ENCODE results near the gene PTGFRN.
"Not testable (repeated sequence)": the region's sequence is repeated elsewhere in the genome, so short reads cannot be mapped to it uniquely, and the experiment has no call there.

Gene PTGFRN

GRCh38 chr1:116931016-116931918, 21.6 kb downstream of the PTGFRN start:
- Histone ChIP-seq H3K4me3 (ENCODE audit: low read depth, low read length) (no peak overlapping the region), H3K27me3 (ENCODE audit: control insufficient read depth, insufficient read depth, low read length) (no peaks in the 10 kb centered on the region), H3K9ac (ENCODE audit: low read length) (no peak overlapping the region), H3K9me3 (ENCODE audit: control insufficient read depth, insufficient read depth, low read depth, low read length) (no peaks in the 10 kb centered on the region), H3K27ac (ENCODE audit: low read depth, low read length) (no peak overlapping the region), H3K4me1 (ENCODE audit: control insufficient read depth, insufficient read depth, low read length) (no peaks in the 10 kb centered on the region), H3K36me3 (ENCODE audit: control insufficient read depth, insufficient read depth, low read length) (0 out of 2 replicates have a peak, but pooled peaks cover 3% of the 10 kb centered on the region)

GRCh38 chr1:116933606-116934515, 24.1 kb downstream of the PTGFRN start:
- Histone ChIP-seq H3K27me3 (ENCODE audit: control insufficient read depth, insufficient read depth, low read length) (no peaks in the 10 kb centered on the region), H3K36me3 (ENCODE audit: control insufficient read depth, insufficient read depth, low read length) (0 out of 2 replicates have a peak, but pooled peaks cover under 1% of the 10 kb centered on the region), H3K9ac (ENCODE audit: low read length) (no peak overlapping the region), H3K4me1 (ENCODE audit: control insufficient read depth, insufficient read depth, low read length) (no peaks in the 10 kb centered on the region), H3K4me3 (ENCODE audit: low read depth, low read length) (no peak overlapping the region), H3K27ac (ENCODE audit: low read depth, low read length) (no peak overlapping the region), H3K9me3 (ENCODE audit: control insufficient read depth, insufficient read depth, low read depth, low read length) (no peaks in the 10 kb centered on the region)

GRCh38 chr1:116934586-116935207, 25.0 kb downstream of the PTGFRN start:
- no peaks in the 10 kb centered on the region for H3K9me3 ChIP-seq (ENCODE audit: control insufficient read depth, insufficient read depth, low read depth, low read length)
- no peak overlapping the region for H3K27ac ChIP-seq (ENCODE audit: low read depth, low read length)
- no peaks in the 10 kb centered on the region for H3K4me1 ChIP-seq (ENCODE audit: control insufficient read depth, insufficient read depth, low read length)
- no peaks in the 10 kb centered on the region for H3K36me3 ChIP-seq (ENCODE audit: control insufficient read depth, insufficient read depth, low read length)
- no peak overlapping the region for H3K9ac ChIP-seq (ENCODE audit: low read length)
- no peaks in the 10 kb centered on the region for H3K27me3 ChIP-seq (ENCODE audit: control insufficient read depth, insufficient read depth, low read length)
- H3K4me3 ChIP-seq (ENCODE audit: low read depth, low read length), result no peak overlapping the region

DNA sequence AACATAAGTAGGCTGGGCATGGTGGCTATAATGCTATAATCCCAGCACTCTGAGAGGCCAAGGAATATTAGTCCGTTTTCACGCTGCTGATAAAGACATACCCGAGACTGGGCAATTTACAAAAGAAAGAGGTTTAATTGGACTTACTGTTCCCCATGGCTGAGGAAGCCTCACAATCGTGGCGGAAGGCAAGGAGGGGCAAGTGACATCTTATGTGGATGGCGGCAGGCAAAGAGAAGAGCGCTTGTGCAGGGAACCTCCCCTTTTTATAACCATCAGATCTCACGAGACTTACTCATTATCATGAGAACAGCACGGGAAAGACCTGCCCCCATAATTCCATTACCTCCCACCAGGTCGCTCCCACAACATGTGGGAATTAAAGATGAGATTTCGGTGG, 28.5 kb downstream of the PTGFRN start:
- Histone ChIP-seq H3K9me3 (ENCODE audit: control insufficient read depth, insufficient read depth, low read depth, low read length) (no peaks in the 10 kb centered on the region), H3K4me1 (ENCODE audit: control insufficient read depth, insufficient read depth, low read length) (peaks cover 11% of the 10 kb centered on the region), H3K4me3 (ENCODE audit: low read depth, low read length) (no peak overlapping the region), H3K27me3 (ENCODE audit: control insufficient read depth, insufficient read depth, low read length) (no peaks in the 10 kb centered on the region), H3K27ac (ENCODE audit: low read depth, low read length) (no peak overlapping the region), H3K9ac (ENCODE audit: low read length) (no peak overlapping the region), H3K36me3 (ENCODE audit: control insufficient read depth, insufficient read depth, low read length) (peaks cover 19% of the 10 kb centered on the region)

DNA sequence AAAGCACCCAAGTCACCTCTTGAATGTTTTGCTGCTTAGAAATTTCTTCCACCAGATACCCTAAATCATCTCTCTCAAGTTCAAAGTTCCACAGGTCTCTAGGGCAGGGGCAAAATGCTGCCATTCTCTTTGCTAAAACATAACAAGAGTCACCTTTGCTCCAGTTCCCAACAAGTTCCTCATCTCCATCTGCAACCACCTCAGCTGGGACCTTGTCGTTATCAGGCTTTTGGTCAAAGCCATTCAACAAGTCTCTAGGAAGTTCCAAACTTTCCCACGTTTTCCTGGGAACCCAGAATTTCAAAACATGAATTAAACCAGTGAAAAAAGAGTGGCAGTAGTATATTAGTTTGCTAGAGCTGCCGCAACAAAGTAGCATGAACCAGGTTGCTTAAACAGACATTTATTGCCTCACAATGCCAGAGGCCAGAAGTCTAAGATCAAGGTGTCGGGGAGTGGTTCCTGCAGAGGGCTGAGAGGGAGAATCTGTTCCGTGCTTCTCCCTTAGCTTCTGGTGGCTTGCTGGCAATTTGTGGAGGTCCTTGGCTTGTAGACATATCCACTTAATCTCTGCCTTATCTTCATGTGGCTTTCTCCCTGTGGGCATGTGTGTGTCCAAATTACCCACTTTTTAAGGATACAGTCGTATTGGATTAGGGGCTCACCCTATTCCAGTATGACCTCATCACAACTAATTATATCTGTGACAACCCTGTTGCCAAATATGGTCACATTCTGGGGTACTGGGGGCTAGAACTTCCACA, 30.2 kb downstream of the PTGFRN start:
- H3K36me3 ChIP-seq (ENCODE audit: control insufficient read depth, insufficient read depth, low read length), result peaks cover 34% of the 10 kb centered on the region
- not testable (repeated sequence) for H3K27ac ChIP-seq (ENCODE audit: low read depth, low read length); H3K9me3 ChIP-seq (ENCODE audit: control insufficient read depth, insufficient read depth, low read depth, low read length); H3K4me3 ChIP-seq (ENCODE audit: low read depth, low read length); H3K9ac ChIP-seq (ENCODE audit: low read length); H3K27me3 ChIP-seq (ENCODE audit: control insufficient read depth, insufficient read depth, low read length)
- peaks cover 11% of the 10 kb centered on the region for H3K4me1 ChIP-seq (ENCODE audit: control insufficient read depth, insufficient read depth, low read length)

- peaks cover 11% of the 10 kb centered on the region for H3K4me1 ChIP-seq (ENCODE audit: control insufficient read depth, insufficient read depth, low read length)
- no peaks in the 10 kb centered on the region for H3K27me3 ChIP-seq (ENCODE audit: control insufficient read depth, insufficient read depth, low read length)
- H3K9ac ChIP-seq (ENCODE audit: low read length), result no peak overlapping the region
- no peaks in the 10 kb centered on the region for H3K9me3 ChIP-seq (ENCODE audit: control insufficient read depth, insufficient read depth, low read depth, low read length)
- H3K36me3 ChIP-seq (ENCODE audit: control insufficient read depth, insufficient read depth, low read length), result peaks cover 43% of the 10 kb centered on the region
- no peak overlapping the region for H3K4me3 ChIP-seq (ENCODE audit: low read depth, low read length)
- no peak overlapping the region for H3K27ac ChIP-seq (ENCODE audit: low read depth, low read length)
These were observed 31.3 kb downstream of the PTGFRN start for GRCh38 chr1:116940814-116941599.

GRCh38 chr1:116941670-116942069, 32.0 kb downstream of the PTGFRN start:
- no peak overlapping the region for H3K9ac ChIP-seq (ENCODE audit: low read length)
- H3K4me3 ChIP-seq (ENCODE audit: low read depth, low read length), result no peak overlapping the region
- no peaks in the 10 kb centered on the region for H3K9me3 ChIP-seq (ENCODE audit: control insufficient read depth, insufficient read depth, low read depth, low read length)
- no peaks in the 10 kb centered on the region for H3K27me3 ChIP-seq (ENCODE audit: control insufficient read depth, insufficient read depth, low read length)
- peaks cover 49% of the 10 kb centered on the region for H3K36me3 ChIP-seq (ENCODE audit: control insufficient read depth, insufficient read depth, low read length)
- no peak overlapping the region for H3K27ac ChIP-seq (ENCODE audit: low read depth, low read length)
- H3K4me1 ChIP-seq (ENCODE audit: control insufficient read depth, insufficient read depth, low read length), result peaks cover 11% of the 10 kb centered on the region

DNA sequence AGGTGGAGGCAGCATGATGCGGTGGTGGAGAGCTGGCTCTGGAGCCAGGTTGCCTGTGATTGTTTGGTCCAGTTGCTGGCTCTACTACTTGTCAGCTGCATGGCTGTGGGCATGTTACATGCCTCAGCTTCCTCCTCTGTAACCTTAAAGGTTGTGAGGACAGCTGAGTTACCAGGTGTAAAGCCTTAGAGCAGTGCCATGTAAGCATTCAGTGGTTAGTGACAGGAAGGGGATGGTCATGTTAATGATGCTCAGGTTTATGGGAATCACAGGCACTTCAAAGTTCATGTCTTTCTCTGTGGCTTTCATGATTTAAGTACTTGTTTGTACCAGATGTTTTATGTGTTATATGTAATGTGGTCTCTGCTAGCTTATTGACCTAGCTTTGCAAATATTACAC, 32.6 kb downstream of the PTGFRN start:
- no peaks in the 10 kb centered on the region for H3K27me3 ChIP-seq (ENCODE audit: control insufficient read depth, insufficient read depth, low read length)
- peaks cover 56% of the 10 kb centered on the region for H3K36me3 ChIP-seq (ENCODE audit: control insufficient read depth, insufficient read depth, low read length)
- no peak overlapping the region for H3K27ac ChIP-seq (ENCODE audit: low read depth, low read length)
- peaks cover 11% of the 10 kb centered on the region for H3K4me1 ChIP-seq (ENCODE audit: control insufficient read depth, insufficient read depth, low read length)
- no peak overlapping the region for H3K9ac ChIP-seq (ENCODE audit: low read length)
- H3K9me3 ChIP-seq (ENCODE audit: control insufficient read depth, insufficient read depth, low read depth, low read length), result no peaks in the 10 kb centered on the region
- H3K4me3 ChIP-seq (ENCODE audit: low read depth, low read length), result no peak overlapping the region

- Histone ChIP-seq H3K27ac (ENCODE audit: low read depth, low read length) (no peak overlapping the region), H3K27me3 (ENCODE audit: control insufficient read depth, insufficient read depth, low read length) (no peaks in the 10 kb centered on the region), H3K9me3 (ENCODE audit: control insufficient read depth, insufficient read depth, low read depth, low read length) (no peaks in the 10 kb centered on the region), H3K4me3 (ENCODE audit: low read depth, low read length) (no peak overlapping the region), H3K36me3 (ENCODE audit: control insufficient read depth, insufficient read depth, low read length) (peaks cover 65% of the 10 kb centered on the region), H3K9ac (ENCODE audit: low read length) (no peak overlapping the region), H3K4me1 (ENCODE audit: control insufficient read depth, insufficient read depth, low read length) (peaks cover 11% of the 10 kb centered on the region)
These were observed 33.7 kb downstream of the PTGFRN start for GRCh38 chr1:116943438-116943837.

DNA sequence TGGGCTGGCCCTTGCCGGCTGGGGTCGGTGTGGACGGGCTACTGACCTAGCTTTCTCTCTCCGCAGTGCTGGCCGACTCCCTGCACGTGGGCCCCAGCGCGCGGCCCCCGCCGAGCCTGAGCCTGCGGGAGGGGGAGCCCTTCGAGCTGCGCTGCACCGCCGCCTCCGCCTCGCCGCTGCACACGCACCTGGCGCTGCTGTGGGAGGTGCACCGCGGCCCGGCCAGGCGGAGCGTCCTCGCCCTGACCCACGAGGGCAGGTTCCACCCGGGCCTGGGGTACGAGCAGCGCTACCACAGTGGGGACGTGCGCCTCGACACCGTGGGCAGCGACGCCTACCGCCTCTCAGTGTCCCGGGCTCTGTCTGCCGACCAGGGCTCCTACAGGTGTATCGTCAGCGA, 34.9 kb downstream of the PTGFRN start:
- Histone ChIP-seq H3K4me3 (ENCODE audit: low read depth, low read length) (no peak overlapping the region), H3K4me1 (ENCODE audit: control insufficient read depth, insufficient read depth, low read length) (peaks cover 11% of the 10 kb centered on the region), H3K36me3 (ENCODE audit: control insufficient read depth, insufficient read depth, low read length) (peaks cover 77% of the 10 kb centered on the region)

More for the DNA sequence above, 34.9 kb downstream of the PTGFRN start:
- Histone ChIP-seq H3K9me3 (ENCODE audit: control insufficient read depth, insufficient read depth, low read depth, low read length) (no peaks in the 10 kb centered on the region), H3K27me3 (ENCODE audit: control insufficient read depth, insufficient read depth, low read length) (no peaks in the 10 kb centered on the region), H3K27ac (ENCODE audit: low read depth, low read length) (no peak overlapping the region), H3K9ac (ENCODE audit: low read length) (no peak overlapping the region)

All from HUES6 (cell line).